ENCODE results near the gene LDLR. TPM values are rescaled to one million over a fixed set of nuclear protein-coding genes. Genes with fewer than 3 reads are reported as not detected.
"Not testable (repeated sequence)": the region's sequence is repeated elsewhere in the genome, so short reads cannot be mapped to it uniquely, and the experiment has no call there.

LDLR gene
- total RNA-seq, 1 donor from 2014 or later: 12.8 TPM

GRCh38 chr19:11067356-11068113, 21.7 kb upstream of the LDLR start:
- intact Hi-C loops (cut with DNase I): no loop called here
- DNase-seq (ENCODE audit: missing footprints): peak; percentile 9
- no peak for ATAC-seq

- intact Hi-C loops (cut with DNase I): no loop called here
- DNase-seq (ENCODE audit: missing footprints) (peak; percentile 37), ATAC-seq (no peak)
Observed at GRCh38 chr19:11069561-11069960, 19.7 kb upstream of the LDLR start.

- ATAC-seq: no peak
- intact Hi-C loops (cut with DNase I): no loop called here
Observed at GRCh38 chr19:11070123-11070522, 19.1 kb upstream of the LDLR start.

GRCh38 chr19:11073568-11073967, 15.7 kb upstream of the LDLR start:
- no peak for ATAC-seq
- DNase-seq (ENCODE audit: missing footprints): peak; percentile 20
- intact Hi-C loops (cut with DNase I): no loop called here

More at GRCh38 chr19:11070123-11070522, 19.1 kb upstream of the LDLR start:
- DNase-seq (ENCODE audit: missing footprints): peak; percentile 18

GRCh38 chr19:11076792-11077191, 12.5 kb upstream of the LDLR start:
- intact Hi-C loops (cut with DNase I); DNase-seq (ENCODE audit: missing footprints); ATAC-seq: not testable (repeated sequence)

GRCh38 chr19:11078893-11079292, 10.4 kb upstream of the LDLR start:
- intact Hi-C loops (cut with DNase I): no loop called here
- DNase-seq (ENCODE audit: missing footprints): no peak
- no peak for ATAC-seq

GRCh38 chr19:11079999-11080398, 9.3 kb upstream of the LDLR start:
- ATAC-seq (no peak), DNase-seq (ENCODE audit: missing footprints) (no peak)
- intact Hi-C loops (cut with DNase I): no loop called here

- ATAC-seq (no peak), DNase-seq (ENCODE audit: missing footprints) (no peak)
Observed at GRCh38 chr19:11087870-11088505, 1.3 kb upstream of the LDLR start.

GRCh38 chr19:11088506-11089253, 583 bp upstream of the LDLR start:
- ATAC-seq: peak; percentile 15
- DNase-seq (ENCODE audit: missing footprints): no peak
- intact Hi-C loops (cut with DNase I): loop anchor here (5.0 kb wide), 1 partner anchor 51 kb away; no protein-coding TSS in a partner anchor

More at GRCh38 chr19:11087870-11088505, 1.3 kb upstream of the LDLR start:
- intact Hi-C loops (cut with DNase I): loop anchor here (5.0 kb wide), 1 partner anchor 51 kb away; no protein-coding TSS in a partner anchor

GRCh38 chr19:11090014-11090263, 676 bp downstream of the LDLR start:
- intact Hi-C loops (cut with DNase I): loop anchor here (5.0 kb wide), 1 partner anchor 42 kb away; no protein-coding TSS in a partner anchor
- ATAC-seq; DNase-seq (ENCODE audit: missing footprints): not testable (repeated sequence)

- peak; percentile 100 for DNase-seq (ENCODE audit: missing footprints)
- intact Hi-C loops (cut with DNase I): loop anchor here (5.0 kb wide), 1 partner anchor 42 kb away; no protein-coding TSS in a partner anchor
- peak; percentile 93 for ATAC-seq
Observed at GRCh38 chr19:11090264-11090996, 1.2 kb downstream of the LDLR start.

GRCh38 chr19:11090997-11091702, 1.9 kb downstream of the LDLR start:
- intact Hi-C loops (cut with DNase I): loop anchor here (5.0 kb wide), 1 partner anchor 41 kb away; no protein-coding TSS in a partner anchor
- ATAC-seq: no peak
- DNase-seq (ENCODE audit: missing footprints): no peak

- intact Hi-C loops (cut with DNase I): loop anchor here (5.0 kb wide), 1 partner anchor 41 kb away; no protein-coding TSS in a partner anchor
Observed at GRCh38 chr19:11091703-11092153, 2.5 kb downstream of the LDLR start.

GRCh38 chr19:11092181-11092538, 2.9 kb downstream of the LDLR start:
- DNase-seq (ENCODE audit: missing footprints): no peak
- intact Hi-C loops (cut with DNase I): loop anchor here (5.0 kb wide), 1 partner anchor 40 kb away; no protein-coding TSS in a partner anchor
- no peak for ATAC-seq

More at GRCh38 chr19:11091703-11092153, 2.5 kb downstream of the LDLR start:
- DNase-seq (ENCODE audit: missing footprints) (peak; percentile 64), ATAC-seq (no peak)

GRCh38 chr19:11093689-11094238, 4.5 kb downstream of the LDLR start:
- peak; percentile 14 for DNase-seq (ENCODE audit: missing footprints)
- intact Hi-C loops (cut with DNase I): loop anchor here (5.0 kb wide), 1 partner anchor 39 kb away; no protein-coding TSS in a partner anchor

GRCh38 chr19:11094520-11094894, 5.2 kb downstream of the LDLR start:
- ATAC-seq (no peak), DNase-seq (ENCODE audit: missing footprints) (no peak)
- intact Hi-C loops (cut with DNase I): loop anchor here (5.0 kb wide), 1 partner anchor 38 kb away; no protein-coding TSS in a partner anchor

More at GRCh38 chr19:11093689-11094238, 4.5 kb downstream of the LDLR start:
- no peak for ATAC-seq

GRCh38 chr19:11096210-11096841, 7.1 kb downstream of the LDLR start:
- DNase-seq (ENCODE audit: missing footprints) (peak; percentile 78), ATAC-seq (peak; percentile 87)
- intact Hi-C loops (cut with DNase I): no loop called here
